Sigmoid colon (tissue), 4 donors: ENCODE results near the gene GZMA.

Experiments used
- CTCF ChIP-seq, 4 experiments: fragments of 450-650 bp in 3 of 4; fragments of 200-600 bp in 1 of 4; IDR thresholded peaks; one replicate each; pipeline ENCODE4 v1.5.1; 2016 to 2019; ENCODE audit warnings: antibody characterized with exemption in 4 of 4, mild to moderate bottlenecking in 3 of 4, moderate library complexity in 2 of 4
- EP300 ChIP-seq, 4 donors: sonication (generic); formaldehyde crosslinking; IDR thresholded peaks; one replicate each; pipeline ENCODE4 v1.6.1; 2017; ENCODE audit warnings: antibody characterized with exemption in 4 of 4
- POLR2A ChIP-seq, 2 donors: fragments of 450-650 bp; IDR thresholded peaks; one replicate each; pipeline ENCODE4 v1.6.1; 2016; ENCODE audit warnings: antibody characterized with exemption in 2 of 2, mild to moderate bottlenecking in 2 of 2, moderate library complexity in 2 of 2
- POLR2AphosphoS5 ChIP-seq, 4 donors: sonication (generic); formaldehyde crosslinking; IDR thresholded peaks; one replicate each; pipeline ENCODE4 v1.6.1; 2017; ENCODE audit warnings: antibody characterized with exemption in 4 of 4

- TF ChIP-seq POLR2A (IDR thresholded peaks at IDR 0.05) (no peak), CTCF (IDR thresholded peaks at IDR 0.05) (no peak), POLR2AphosphoS5 (IDR thresholded peaks at IDR 0.05) (no peak), EP300 (IDR thresholded peaks at IDR 0.05) (no peak)
These were observed 38.5 kb upstream of the GZMA start for GRCh38 chr5:55063899-55064298.
